Stimulated activated CD4-positive, alpha-beta T cell treated with anti-CD3 and anti-CD28 coated beads, Interleukin-12 subunit alpha, Interleukin-12 subunit beta, amount 100 ng/mL, for 48 hours (primary cell): ENCODE results near the gene TMCC2.
A peak's percentile ranks its signal among the peaks of the same experiment; 100 is the strongest.
"Not testable (repeated sequence)": the region's sequence is repeated elsewhere in the genome, so short reads cannot be mapped to it uniquely, and the experiment has no call there.

ENCODE experiments used
- DNase-seq, 3 donors: peaks; one replicate each; pipeline ENCODE4 v3.0.0-alpha.2; 2020; ENCODE audit warnings: low read depth in 2 of 3, low spot score in 1 of 3

Gene TMCC2

GRCh38 chr1:205279986-205280385 is 52.2 kb downstream of the TMCC2 start:
- DNase-seq: no peak

GRCh38 chr1:205280666-205281395 is 53.1 kb downstream of the TMCC2 start:
- DNase-seq: not testable (repeated sequence)

DNA sequence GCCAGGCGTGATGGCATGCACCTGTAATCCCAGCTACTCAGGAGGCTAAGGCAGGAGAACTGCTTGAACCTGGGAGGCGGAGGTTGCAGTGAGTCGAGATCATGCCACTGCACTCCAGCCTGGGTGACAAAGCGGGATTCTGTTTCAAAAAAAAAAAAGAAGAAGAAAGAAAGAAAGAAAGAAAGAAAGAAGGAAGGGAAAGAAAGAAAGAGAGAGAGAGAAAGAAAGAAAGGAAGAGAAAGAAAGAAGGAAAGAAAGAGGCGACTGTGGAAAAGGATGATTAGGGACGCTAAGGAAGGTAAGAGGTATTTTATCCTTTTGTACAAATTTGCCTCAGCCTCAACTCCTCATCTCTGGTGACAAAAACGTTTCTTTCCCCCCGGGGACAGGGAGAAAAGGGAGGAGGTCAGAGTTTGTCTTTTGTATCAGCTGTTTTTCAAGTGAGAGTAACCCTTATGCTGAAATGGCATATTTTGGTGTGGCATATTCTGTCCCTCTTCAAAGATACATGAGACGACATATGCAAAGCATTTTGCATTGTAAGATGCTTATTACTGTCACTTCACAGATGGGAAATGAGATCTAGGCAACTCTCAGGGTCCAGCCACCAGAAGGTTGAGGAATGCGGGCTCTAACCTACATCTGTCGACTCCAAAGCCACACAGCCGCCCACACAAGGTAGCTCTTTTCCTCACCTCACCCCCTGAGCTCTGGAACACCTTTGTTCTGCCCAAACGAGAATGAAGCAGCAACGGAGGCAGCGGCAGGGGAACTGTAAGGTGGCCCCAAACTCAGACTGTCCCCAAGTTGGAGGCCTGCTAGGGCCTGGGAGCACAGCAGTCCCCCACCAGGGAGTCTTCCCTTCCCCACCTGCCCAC is 55.8 kb downstream of the TMCC2 start:
- no peak for DNase-seq

DNA sequence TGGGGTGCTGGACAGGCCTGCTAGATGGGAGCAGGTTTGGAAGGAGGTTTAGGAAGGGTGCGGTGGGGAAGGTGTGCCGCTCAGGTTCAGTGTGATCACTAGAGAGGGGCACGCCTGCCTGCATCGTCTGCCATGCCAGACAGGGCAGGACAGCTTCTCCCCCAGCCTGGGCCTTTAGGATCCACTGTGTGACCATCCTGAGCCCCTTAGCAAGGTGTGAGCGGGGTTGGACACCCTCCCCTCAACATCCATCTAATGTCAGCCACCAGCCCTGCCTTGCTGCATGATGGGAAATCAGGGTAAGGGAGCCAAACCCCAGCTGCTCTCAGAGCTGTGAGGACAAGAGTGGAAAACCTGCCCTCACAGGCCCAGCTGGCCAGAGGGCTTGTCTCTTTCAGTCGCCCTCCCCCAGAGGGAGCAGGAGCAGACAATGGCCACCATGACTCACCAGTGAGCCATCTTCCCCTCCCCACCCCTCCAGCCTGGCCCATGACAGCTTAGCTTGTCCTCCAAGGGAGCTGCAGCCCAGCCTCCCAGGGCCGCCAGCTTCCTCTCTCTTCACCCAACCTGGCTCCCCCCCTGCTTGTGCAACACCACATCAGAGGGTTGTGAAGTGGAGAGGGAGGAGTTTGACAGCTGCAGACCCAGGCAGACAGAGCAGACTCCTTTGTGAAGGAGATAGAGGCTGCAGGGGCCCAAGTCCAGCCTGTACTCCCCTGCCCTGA is 56.8 kb downstream of the TMCC2 start:
- DNase-seq: peak; percentile 66 to 79 (median 69)

DNA sequence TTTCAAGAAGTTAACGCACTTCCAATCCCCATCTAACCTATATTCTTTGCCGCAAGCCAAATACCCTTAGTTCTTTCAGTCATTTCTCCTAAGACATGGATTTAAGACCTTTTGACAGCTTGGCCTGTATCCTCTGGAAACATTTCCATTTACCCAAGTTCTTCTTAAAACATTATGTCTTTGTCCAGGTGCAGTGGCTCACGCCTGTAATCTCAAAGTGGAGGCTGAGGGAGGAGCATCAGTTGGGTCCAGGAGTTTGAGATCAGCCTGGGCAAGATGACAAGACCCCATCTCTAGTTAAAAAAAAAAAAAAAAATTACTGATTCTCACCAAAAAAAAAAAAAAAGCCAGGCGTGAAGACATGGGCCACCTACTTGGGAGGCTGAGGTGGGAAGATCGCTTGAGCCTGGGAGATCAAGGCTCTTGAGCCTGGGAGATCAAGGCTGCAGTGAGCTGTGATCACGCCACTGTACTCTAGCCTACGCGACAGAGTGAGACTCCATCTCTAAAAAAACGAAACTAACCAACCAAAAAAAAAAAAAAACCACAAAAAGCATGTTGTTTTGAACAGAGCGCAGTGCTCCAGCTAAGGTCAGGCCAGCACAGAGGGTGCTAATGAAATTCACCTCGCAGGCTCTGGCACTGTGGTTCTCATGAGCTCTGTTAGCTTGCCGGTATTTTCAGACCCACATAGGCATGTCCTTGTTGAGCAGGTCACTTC is 57.8 kb downstream of the TMCC2 start:
- DNase-seq: peak in 1 of 3 donors; percentile 31

DNA sequence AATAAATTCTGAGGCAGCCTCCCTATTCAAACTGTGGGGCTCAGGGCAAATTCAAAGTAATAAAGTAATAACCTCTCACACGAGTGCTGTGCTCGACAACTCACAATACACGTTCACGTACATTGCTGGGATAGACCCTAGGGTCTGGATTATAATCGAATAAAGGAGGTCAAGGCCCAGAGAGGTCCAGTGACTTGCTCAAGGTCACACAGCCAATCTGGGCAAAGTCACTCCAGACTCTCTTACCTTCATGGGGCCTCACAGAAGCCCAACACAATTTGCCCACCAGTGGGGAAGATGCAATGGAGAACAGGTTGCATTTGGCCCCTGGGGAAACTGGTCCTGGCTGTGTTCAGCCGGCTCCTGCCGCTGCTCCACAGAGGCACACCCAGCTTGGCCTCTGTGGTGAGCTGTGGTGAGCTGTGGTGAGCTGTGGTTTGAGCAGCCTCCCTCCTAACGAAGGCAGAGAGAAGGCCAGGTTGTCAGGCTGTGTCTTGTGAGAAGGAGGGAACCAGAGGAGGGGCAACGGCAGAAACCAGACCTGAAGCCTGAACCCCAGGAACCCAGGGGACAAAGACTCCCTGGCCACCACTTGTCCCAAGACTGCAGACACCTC is 58.7 kb downstream of the TMCC2 start:
- peak; percentile 58 to 63 (median 60) for DNase-seq

GRCh38 chr1:205287076-205287475 is 59.3 kb downstream of the TMCC2 start:
- no peak for DNase-seq

- DNase-seq: peak; percentile 59 to 66 (median 65)
Measured at GRCh38 chr1:205287767-205288559, 60.2 kb downstream of the TMCC2 start.

GRCh38 chr1:205291596-205291995 is 63.9 kb downstream of the TMCC2 start:
- no peak for DNase-seq

DNA sequence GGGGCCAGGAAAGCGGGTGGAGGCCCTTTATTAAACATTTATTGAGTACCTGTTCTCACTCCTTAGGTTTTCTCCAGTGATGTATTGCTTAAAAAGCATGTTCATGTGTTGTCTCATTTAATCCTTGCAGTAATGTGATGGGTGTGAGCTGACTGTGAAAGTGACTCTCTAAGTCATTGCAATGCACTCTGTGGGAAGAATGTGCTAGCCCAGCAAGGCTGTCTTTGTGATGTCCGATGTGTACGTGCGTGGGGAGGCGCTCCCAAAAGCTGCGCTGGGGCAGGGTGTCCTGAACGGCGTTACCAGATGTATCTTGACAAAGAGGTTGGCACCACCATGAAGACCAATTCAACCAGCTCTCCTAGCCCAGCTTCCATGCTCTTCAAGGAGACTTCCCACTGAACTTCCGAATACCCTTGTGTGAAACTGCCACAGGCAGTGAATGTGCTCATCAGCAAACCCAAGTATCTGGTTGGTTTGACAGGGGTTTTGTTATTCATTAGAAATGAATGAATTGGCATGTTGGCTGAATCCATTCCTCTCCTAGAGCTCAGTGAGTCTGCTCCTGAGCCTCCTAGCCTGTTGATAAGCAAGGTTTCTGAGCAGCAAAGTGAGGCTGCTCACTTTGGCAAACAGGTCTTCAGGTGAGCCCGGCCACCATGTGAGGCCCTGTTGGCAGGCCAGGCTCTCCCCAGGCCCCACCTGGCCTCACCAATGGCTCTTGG is 65.8 kb downstream of the TMCC2 start:
- no peak for DNase-seq

- no peak for DNase-seq
Measured at GRCh38 chr1:205294175-205294917, 66.6 kb downstream of the TMCC2 start.

- no peak for DNase-seq
Measured at GRCh38 chr1:205294934-205295333, 67.2 kb downstream of the TMCC2 start.

DNA sequence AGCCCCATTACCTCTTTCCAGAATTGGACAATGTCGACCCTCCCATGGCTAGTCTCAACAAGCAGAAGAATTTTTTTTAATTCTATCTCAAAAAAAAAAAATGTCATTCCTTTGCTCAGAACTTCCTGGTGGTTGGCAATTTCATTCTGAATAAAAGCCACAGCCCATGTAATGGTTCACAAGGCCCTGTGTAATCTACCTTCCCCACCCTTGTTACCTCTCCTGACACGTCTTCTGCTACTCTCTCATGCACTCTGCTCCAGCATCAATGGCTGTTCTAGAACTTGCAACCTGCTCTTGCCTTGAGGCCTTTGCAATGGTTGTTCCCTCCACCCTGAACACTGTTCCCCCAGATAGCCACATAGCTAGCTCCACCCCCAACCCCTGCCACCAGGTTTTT is 68.4 kb downstream of the TMCC2 start:
- DNase-seq: no peak

- DNase-seq: not testable (repeated sequence)
Measured at GRCh38 chr1:205297546-205298177, 69.9 kb downstream of the TMCC2 start.

GRCh38 chr1:205298191-205298994 is 70.6 kb downstream of the TMCC2 start:
- no peak for DNase-seq

DNA sequence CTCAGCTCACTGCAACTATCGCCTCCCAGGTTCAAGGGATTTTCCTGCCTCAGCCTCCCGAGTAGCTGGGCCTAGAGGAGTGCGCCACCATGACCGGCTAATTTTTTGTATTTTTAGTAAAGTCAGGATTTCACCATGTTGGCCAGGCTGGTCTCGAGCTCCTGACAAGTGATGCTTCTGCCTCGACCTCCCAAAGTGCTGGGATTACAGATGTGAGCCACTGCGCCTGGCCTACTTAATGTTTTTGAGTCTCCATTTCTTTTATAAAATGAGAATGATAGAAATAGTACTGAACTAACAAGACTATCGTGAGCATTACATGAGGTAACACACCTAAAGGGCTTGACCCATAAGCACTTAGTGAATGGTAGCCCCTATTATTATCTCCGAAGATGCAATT is 72.4 kb downstream of the TMCC2 start:
- DNase-seq: no peak

GRCh38 chr1:205301205-205301821 is 73.6 kb downstream of the TMCC2 start:
- DNase-seq: no peak
